Retinal pigment epithelial cell (primary cell): ENCODE measurements around the gene BBS7.

ENCODE experiments used
- DNase-seq: peaks from one replicate; pipeline ENCODE4 v3.0.0-alpha.2; 2010; ENCODE audit warnings: low read depth
- H3K4me3 ChIP-seq: 2 replicates; pipeline ENCODE4 v1.5.1; 2011; ENCODE audit warnings: mild to moderate bottlenecking, low read length, control low read depth, moderate library complexity
- TF ChIP-seq, protein P1 (sequence below): conservative IDR thresholded peaks from 2 replicates; pipeline ENCODE4 v1.5.1; 2011; ENCODE audit warnings: low read depth, low read length, control low read depth, inconsistent platforms

The BBS7 gene, protein sequence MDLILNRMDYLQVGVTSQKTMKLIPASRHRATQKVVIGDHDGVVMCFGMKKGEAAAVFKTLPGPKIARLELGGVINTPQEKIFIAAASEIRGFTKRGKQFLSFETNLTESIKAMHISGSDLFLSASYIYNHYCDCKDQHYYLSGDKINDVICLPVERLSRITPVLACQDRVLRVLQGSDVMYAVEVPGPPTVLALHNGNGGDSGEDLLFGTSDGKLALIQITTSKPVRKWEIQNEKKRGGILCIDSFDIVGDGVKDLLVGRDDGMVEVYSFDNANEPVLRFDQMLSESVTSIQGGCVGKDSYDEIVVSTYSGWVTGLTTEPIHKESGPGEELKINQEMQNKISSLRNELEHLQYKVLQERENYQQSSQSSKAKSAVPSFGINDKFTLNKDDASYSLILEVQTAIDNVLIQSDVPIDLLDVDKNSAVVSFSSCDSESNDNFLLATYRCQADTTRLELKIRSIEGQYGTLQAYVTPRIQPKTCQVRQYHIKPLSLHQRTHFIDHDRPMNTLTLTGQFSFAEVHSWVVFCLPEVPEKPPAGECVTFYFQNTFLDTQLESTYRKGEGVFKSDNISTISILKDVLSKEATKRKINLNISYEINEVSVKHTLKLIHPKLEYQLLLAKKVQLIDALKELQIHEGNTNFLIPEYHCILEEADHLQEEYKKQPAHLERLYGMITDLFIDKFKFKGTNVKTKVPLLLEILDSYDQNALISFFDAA

DNA sequence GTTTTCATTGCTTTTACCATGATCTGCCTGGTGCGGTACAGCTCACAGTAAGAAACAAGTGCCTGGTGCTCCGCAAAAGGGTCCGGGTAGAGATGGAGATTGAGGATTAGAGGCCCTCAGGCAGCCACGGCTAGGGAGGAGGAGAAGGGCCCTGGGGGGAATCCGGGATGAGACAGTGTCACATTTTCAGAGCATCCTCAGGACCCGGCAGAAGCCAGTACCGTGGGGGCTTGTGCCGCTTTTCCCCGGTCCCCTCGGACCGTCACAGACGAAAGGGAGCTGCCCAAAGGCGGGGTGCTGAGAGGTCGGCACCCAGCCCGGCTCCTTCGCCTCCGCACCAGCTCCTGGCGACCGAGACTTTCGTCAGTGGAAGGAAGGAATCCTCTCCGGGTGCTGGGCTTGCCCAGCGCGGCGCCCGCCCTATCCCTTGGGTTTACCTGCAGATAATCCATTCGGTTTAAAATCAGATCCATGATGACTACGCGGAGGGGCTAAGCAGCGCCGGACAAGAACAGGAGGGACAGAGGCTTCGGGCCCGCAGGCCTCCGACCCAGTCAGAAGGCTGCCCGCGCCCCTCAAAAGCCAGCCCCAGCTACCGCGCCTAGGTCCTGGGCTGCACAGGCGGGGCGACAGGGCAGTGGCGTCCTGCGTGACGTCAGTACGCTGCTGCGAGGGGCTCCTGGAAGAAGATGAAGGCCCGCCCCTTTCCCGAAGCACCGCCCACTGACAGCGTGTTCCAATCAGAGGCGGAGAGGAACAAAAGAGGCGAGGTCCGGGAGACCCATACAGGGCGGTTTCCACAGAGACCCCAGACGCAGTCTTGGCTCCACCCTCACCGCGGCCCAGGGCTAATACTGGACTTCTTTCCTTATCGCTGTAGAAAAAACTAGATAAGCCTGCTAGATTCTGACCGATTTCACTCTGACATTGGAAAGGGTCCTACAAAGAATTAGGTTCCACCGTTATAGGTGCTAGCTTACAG is at the start of gene BBS7:
BBS7 (minus strand) TSS at position 634 of the 982 bp plus-strand sequence; CDS start at position 473, 161 bp downstream.
- H3K4me3 ChIP-seq: peak within 1 kb of the TSS; percentile 86
- DNase-seq: peak; percentile 90
- TF ChIP-seq, protein P1, sequence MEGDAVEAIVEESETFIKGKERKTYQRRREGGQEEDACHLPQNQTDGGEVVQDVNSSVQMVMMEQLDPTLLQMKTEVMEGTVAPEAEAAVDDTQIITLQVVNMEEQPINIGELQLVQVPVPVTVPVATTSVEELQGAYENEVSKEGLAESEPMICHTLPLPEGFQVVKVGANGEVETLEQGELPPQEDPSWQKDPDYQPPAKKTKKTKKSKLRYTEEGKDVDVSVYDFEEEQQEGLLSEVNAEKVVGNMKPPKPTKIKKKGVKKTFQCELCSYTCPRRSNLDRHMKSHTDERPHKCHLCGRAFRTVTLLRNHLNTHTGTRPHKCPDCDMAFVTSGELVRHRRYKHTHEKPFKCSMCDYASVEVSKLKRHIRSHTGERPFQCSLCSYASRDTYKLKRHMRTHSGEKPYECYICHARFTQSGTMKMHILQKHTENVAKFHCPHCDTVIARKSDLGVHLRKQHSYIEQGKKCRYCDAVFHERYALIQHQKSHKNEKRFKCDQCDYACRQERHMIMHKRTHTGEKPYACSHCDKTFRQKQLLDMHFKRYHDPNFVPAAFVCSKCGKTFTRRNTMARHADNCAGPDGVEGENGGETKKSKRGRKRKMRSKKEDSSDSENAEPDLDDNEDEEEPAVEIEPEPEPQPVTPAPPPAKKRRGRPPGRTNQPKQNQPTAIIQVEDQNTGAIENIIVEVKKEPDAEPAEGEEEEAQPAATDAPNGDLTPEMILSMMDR: no peak

DNA sequence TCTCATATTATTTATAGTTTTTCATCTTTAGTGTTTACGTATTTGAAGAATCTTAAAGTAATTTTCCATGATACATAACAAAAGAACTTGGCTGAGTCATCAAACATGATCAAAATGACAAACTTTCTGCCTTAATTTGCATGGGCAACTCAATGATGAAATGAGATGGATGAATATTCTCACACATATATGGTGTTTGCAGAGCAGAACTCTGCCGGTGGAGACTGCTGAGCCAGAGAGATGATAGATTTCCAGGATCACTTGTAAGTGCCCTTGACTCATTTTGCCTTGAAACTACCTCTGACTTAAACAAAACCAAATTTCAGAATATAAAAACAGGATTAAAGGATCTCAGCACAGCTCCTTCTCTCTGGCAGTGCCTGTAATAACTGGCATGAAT is 43.4 kb upstream of the BBS7 start:
- TF ChIP-seq, protein P1: no peak
- no peak overlapping the region for H3K4me3 ChIP-seq
- DNase-seq: no peak

DNA sequence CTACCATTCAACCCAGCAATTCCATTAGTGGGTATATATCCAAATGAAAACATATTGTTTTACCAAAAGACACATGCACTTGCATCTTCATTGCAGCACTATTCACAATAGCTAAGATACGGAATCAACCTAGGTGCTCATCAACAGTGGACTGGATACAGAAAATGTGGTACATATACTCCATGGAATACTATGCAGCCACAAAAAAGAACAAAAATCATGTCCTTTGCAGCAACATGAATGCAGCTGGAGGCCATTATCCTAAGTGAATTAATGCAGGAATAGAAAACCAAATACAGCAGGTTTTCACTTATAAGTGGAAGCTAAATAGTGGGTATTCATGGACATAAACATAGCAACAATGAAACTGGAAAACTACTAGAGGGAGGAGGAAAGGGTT is 38.1 kb upstream of the BBS7 start:
- DNase-seq: no peak
- no peak overlapping the region for H3K4me3 ChIP-seq
- TF ChIP-seq, protein P1: no peak

DNA sequence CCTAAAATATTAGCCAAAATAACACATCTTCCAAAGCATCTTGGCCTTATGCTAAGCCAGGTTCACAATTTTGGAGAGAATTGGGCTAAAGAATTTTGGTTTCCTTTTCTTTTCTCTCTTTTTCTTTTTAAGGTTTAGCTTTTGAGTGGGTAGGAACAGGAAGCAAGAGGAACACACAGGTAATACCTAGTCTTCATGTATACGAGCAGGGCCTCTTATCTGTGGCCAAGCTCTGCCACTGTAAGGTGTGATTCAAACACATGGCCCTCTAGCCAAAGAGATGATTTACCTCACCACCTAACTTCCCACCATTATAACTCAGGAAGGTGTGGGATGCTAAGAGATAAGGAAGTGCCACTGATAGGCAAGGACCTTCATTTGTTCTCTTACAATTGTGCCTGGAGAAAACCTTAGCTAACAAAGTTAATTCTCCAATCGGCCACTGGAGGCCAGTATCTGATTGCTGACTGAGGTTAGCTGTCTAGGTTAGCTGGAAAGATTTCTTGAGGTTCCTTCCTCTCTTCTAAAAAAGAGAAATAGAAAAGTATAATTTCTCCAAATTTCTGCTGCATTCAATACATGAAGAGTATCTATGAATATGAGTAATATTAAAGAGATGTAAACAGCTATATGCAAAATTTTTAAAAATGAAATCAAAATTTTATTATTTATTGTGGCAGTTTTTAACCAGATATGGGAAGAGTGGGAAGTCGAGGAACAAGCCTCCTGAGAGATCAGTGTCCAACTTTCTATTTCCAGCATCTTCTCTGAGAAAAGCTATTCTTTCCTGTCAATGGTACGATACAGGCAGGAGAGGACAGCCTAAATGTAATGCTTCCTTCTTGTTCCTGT is 30.1 kb upstream of the BBS7 start:
- DNase-seq: no peak
- TF ChIP-seq, protein P1: peak; percentile 82
- no peak overlapping the region for H3K4me3 ChIP-seq

DNA sequence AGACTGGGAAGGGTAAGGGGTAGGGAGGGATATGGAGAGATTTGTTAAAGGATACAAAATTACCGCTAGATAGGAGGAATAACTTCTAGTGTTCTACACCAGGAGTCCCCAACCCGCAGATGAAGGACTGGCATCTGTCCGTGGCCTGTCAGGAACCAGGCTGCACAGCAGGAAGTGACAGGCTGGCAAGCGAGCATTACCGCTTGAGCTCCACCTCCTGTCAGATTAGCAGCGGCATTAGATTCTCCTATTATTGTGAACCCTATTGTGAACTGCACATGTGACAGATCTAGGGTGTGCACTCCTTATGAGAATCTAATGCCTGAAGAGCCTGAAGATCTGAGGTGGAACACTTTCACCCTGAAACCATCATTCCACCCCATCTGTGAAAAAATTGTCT is 27.9 kb upstream of the BBS7 start:
- no peak overlapping the region for H3K4me3 ChIP-seq
- no peak for DNase-seq
- TF ChIP-seq, protein P1: no peak

DNA sequence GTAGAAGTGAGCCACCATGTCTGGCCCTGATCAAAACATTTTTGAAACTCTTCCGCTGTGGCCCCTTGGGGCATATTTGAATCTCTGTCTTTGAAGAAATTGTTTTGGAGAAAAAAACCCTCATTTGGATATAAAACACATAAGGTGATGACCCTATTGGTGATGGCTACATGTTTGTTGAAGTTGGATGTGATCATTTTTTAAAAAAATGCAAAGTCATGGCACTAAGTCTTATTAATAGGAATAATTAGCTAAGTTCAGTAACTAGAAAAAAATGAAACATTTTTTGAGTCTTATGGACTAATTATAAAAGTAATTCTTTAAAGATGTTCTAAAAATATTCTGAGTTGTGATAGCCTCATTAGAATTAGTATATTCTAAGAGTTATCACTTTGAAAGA is 17.9 kb upstream of the BBS7 start:
- no peak for DNase-seq
- no peak overlapping the region for H3K4me3 ChIP-seq
- TF ChIP-seq, protein P1: no peak
